C1 segment of cervical spinal cord (tissue), 14 donors: ENCODE data around the gene SPATA21.
"Not testable (repeated sequence)": the region's sequence is repeated elsewhere in the genome, so short reads cannot be mapped to it uniquely, and the experiment has no call there.

Experiments used
- DNase-seq, 14 donors: peaks; one replicate each; lab custom pipeline; 2025; lab: John Stamatoyannopoulos, UW

The SPATA21 gene, protein sequence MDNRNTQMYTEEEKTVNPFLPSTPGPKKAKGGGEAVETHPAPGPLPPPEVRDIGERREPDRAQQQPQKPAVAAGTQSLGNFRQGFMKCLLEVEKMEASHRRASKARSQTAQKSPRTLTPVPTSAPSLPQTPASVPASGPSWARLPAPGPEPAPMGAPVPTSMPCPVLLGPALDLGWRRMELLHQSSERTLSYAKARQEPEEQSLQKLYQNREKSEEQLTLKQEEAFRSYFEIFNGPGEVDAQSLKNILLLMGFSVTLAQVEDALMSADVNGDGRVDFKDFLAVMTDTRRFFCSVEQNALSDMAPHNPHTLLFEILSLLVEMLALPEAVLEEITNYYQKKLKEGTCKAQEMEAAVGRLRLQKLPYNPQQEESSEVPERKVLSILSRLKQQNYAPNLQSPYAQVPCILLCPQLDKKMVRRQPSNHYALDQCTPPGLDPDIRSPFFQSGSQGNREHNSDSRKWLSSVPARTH

DNA sequence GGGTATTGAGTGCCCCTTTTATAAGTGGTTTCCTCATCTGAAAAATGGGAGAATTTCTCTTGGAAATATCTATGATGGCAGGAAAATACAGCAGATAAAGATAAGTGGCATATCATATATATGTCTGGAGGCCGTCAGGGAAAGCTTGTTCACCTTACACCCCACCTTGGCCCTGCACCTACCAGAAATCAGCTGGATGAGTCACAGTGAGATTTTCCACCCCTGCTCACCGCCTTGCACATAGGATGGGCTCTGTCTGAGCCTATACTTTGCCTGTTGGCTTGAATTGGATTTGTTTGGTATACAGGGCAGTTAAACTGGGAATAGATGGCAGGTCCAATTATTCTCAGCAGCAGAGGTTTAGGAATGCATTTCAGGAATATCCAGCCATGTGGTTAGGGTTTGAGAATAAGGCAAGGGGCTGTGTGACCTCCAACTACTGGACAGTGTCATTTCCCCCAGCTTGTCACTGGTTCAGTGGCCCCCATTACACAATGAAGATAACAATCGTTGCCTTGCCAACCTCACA, at the start of gene SPATA21:
Gene SPATA21, minus strand, starts transcription at position 479 of the 529 bp plus-strand sequence. CDS start 6,053 bp downstream, outside the sequence.
- no peak for DNase-seq

DNA sequence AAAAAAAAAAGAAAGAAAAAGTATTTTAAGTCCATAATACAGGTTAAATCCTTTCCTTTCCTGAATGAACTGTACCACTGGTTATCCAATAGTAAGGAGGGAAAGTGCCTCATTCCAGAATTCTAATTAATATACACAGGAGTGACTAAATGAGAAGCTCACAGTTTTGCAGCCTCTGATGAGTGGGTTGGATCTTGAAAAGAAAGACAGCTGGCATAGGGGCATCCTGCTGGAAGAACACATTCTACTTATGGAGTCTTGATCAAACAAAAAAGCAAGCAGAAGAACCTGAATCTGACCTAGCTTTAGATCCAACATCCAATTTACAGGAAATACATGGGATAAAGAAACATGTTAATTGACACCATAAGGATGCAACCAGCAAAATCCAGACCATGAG, 49.8 kb upstream of the SPATA21 start:
- DNase-seq: not testable (repeated sequence)

DNA sequence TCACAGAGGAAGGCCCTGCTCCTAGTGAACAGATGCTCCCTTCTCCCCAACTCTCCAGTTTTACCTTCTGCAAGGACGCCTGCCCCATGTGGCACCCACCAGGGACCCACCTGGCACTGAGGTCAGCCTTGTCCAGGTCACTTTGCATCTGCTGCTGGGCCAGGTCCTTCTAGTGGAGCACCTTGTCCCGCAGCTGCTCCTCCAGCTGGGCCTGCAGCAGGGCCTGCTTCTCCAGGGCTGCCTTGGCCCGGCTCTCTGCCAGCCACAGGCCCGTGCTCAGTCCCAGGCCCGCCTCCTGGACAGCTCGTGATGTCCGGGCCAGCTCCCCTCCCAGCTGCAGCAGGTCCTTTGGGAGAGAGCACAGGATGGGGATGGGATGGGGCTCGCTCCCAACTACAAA, 49.1 kb upstream of the SPATA21 start:
- not testable (repeated sequence) for DNase-seq

DNA sequence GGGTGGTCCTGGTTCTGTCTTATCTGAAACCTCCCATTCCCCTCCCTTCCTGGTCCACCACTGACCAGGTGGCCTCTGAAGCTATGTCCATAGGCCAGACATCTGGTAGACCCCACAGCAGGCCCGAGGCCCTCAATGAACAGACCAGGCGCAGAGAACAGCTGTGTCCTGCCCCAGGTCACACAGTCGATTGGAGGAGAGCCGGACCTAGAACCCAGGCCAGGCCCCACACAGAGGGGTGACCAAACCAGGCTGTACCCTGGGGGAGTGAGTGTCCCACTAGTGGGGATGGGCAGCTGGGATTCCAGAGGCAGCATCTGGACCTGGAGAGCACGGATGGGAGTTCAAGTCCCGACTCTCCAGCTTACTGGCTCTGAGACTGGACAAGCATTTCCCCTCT, 47.7 kb upstream of the SPATA21 start:
- no peak for DNase-seq

DNA sequence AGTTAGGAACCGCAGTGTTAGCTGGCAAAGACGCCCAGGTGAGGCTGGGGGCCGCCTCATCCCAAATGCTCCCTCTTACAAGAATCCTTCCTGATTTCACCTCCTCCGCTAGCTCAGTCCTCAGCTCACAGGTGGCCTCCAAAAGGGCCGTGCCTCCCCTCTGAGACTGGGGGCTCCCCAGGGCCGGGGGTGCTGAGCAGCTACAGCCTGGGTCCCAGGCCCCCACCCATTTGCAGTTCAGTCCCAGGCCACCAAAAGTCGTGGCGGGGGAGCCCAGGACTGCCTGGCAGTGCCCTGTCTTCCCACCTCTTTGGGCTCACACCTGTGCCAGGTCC, 47.2 kb upstream of the SPATA21 start:
- no peak for DNase-seq

DNA sequence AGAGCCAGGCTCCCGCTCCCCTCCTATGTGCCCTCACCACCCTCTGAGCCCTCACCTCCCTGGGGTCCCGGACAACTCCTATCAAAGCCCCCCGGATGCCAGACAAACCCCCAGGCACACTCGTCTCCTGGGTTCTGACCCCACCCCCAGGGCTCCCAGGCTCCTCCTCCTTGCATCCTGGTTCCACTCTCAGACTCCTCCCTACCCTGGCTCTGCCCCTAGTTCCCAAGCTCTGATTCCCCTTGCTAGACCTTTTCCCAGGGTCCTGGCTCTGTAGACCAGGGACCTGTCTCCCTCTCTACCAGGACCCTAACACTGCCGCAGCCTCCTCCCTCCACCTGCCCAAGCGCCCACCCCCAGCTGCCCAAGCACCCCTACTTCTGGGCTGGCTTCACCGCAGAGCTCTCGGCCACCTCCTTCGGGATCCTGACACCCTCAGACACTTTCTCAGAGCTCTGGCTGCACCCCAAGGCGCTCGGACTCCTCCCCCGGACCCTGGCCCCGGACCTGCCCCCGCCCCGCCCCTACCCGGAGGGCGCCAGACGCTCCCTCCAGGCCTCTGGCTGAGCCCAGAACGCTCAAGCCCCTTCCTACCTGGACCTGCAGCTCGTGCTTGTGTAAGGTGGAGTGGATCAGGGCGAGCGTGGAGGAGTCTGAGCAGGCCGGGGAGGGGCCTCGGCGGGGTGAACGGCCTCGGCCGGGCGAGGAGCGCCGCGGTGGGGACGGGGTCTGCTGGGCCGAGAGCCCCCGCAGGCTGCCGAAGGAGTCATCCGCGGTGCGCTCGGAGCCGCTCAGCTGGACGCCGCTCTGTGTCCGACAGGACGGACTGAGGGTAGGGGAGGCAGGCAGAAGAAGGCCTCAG, 46.6 kb upstream of the SPATA21 start:
- not testable (repeated sequence) for DNase-seq

DNA sequence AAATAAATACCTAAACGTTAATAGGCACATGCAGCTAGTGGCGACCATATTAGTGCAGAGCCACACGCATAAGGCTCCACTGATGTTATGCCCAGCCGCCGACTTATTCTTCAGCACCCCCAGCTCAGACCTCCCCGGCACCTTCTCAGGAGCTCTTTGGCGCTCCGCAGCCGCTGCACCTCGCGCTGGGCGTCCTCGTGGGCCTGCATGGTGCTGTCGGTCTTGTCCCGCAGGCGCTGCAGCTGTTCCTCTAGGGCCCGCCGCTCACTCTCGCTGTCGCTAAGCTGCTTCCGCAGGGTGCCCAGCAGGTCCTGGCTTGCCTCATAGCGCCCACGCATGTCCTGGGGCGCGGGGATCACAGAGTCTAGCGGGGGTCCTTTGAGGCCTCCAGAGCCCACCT, 45.9 kb upstream of the SPATA21 start:
- DNase-seq: not testable (repeated sequence)

DNA sequence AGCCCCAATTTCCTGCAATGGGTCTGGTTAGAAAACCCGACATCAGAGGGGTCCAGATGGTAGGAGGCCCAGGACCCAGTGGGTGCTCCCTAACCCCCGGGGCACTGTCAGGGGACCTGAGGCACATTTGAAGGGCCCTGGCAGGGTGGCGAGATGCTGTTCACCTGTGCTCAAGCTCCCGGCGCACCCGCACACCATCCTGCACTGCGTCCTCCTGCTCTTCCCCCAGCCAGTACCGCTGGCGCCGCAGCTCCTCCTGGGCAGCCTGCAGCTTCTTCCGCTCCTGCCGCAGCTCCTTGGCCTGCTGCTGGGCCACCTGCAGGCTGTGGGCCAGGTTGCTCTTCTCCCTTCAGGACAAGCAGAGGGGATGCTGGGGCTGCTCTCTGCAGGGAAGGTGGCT, 40.9 kb upstream of the SPATA21 start:
- no peak for DNase-seq

DNA sequence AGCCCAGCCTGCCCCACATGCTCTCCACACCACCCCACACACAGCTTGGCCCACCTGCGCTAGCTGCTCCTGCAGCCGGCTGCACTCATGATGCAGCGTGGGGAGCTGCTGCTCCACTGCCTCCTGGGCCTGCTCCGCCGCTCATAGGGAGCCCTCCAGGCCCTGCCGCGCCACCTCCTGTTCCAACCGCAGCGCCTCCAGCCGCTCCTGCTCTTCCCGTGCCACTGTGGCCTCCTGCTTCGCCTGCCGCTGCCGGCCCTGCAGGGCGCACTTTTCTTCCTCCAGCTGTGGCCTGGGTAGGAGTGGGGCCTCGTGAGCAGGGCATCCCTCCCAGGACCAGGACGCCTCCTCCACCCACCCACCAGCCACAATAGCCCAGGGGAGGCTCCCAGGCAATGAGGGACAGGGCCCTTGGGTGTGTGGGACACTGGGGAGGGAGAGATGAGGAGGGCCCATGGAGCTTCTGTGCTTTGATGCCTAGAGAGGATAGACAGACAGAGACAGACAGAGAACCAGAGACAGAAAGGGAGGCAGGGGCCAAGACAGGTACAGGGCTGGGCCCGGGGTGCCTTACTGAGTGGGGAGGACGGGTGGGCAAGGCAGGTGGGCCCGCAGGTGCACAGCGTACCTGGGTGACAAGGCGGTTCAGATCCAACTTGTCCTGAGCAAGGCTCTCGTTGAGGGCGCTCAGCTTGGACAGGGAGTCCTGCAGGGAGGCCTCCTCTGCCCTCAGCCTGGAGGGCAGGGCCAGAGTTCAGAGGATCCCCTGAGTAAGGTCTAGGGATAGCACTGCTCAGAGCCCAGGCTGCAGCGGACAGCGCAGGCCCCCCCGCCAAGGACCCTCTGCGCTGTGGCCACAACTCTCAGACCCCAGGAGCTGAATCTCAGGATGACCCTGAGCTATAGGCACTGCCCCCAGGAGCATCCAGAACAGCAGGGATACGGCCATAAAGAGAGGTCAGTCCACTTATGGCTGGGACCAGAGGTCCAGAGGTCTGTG, 38.8 kb upstream of the SPATA21 start:
- DNase-seq: not testable (repeated sequence)

DNA sequence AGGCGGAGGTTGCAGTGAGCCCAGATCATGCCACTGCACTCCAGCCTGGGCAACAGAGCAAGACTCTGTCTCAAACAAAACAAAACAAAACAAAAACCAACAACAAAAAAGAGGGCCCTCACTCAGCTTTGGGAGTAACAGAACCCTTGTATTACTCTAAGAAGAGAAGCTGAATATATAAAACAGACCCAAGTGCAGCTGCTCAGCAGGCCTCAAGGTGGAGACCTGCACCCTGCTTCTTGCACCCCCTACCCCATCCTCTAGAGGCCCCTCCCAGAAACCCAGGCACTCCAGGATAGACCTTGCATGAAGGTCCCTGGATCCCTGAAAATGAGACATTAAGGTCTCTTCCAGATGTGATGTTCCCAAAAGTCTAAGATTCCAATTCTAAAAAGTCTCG, 37.7 kb upstream of the SPATA21 start:
- not testable (repeated sequence) for DNase-seq

DNA sequence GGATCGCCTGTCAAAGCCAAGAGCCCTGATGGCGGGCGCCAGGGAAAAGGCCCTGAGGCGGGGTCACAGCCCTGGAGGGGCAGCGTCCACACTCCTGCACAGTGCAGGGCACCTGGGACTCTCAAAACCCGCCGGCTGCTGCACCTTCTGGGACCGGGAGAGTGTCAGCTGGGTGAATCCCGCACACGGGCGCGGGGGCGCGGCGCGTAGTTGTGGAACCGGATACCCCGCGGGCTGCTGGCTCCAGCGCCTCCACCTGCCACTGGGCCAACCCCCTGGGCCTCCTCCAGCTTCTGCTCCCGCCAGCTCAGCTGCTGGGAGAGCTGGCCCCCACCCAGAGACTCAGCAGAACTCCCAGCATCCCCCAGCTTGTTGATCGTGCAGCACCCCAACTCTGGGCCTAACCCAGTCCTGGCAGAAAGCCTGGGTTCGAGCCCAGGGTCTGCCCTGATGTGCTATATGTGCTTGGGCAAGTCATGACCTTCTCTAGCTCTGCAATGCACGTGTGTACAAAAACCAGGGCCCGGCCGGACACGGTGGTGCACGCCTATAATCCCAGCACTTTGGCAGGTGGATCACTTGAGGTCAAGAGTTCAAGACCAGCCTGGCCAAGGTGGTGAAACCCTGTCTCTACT, 37.1 kb upstream of the SPATA21 start:
- DNase-seq: no peak

DNA sequence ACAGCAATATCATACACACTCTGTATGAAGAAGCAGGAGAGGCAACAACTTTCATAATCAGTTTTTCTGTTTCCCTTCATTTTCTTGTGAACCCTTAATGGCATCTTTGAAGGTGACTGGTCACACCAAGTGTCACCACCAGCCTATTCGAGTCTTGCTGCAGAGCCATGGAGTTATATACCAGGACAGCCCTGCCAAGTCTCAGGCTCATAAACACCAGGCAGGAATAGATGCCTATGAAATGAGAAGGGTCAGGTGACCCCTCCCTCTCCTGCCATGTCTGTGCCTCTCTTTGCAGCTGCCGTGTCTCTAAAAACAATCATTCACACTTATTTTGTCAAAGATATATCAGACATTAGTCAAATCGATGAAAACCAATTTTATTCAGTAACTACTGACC, 31.3 kb upstream of the SPATA21 start:
- no peak for DNase-seq

DNA sequence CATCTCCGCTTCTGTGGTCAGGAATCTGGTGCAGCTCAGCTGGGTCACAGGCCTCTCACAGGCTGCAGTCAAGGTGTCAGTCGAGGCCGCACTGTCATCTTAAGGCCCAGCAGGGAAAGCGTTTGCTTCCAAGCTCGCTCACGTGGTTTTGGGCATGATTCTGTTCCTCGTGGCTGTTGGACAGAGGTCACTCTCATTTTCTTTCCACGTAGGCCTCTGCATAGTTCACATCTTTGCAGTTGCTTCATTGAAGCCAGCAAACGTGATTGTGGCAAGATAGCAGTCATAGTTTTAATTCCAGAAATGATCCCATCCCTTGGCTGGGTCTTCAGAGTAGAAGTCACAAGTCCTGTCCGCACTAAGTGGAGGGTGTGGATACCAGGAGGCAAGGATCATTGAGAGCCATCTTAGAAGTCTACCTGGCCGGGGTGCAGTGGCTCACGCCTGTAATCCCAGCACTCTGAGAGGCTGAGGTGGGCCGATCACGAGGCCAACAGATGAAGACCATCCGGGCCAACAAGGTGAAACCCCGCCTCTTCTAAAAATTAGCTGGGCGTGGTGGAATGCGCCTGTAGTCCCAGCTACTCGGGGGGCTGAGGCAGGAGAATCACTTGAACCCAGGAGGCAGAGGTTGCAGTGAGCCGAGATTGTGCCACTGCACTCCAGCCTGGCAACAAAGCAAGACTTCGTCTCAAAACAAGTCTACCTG, 27.8 kb upstream of the SPATA21 start:
- no peak for DNase-seq

DNA sequence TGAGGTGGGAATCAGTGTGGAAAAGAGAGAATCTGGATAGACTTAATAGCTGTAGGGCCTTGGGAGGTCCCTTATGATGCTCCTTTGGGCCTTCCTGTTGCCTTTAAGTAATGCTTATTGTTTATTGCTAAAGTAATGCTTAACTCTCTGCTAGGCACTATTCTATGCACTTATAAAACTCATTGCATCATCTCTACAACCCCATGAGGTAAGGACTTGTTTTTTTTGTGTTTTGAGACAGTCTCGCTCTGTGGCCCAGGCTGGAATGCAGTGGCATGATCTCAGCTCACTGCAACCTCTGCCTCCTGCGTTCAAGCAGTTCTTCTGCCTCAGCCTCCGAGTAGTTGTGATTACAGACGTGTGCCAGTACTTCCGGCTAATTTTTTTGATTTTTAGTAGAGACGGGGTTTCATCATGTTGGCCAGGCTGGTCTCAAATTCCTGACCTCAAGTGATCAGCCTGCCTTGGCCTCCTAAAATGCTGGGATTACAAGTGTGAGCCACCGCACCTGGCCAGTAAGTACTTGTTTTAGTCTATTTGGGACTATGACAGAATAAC, 25.6 kb upstream of the SPATA21 start:
- DNase-seq: no peak

DNA sequence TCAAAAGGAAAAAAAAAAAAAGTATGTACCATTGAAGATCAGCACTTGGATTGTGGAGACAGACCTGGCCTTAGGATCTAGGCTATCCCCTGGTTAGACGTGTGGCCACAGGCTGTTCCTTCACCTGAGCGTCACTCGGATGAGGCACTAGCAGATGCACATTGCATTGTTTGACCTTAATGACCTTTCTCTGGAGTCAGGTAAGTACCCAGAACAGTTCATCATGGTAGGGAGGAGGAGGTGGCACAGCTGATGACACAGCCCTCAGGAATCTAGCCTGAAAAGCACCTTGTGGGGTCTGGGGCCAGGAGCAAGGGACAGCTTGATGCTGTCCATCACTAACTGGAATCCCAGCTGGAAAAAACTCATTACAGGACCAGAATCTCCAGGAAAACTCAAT, 24.5 kb upstream of the SPATA21 start:
- DNase-seq: no peak

DNA sequence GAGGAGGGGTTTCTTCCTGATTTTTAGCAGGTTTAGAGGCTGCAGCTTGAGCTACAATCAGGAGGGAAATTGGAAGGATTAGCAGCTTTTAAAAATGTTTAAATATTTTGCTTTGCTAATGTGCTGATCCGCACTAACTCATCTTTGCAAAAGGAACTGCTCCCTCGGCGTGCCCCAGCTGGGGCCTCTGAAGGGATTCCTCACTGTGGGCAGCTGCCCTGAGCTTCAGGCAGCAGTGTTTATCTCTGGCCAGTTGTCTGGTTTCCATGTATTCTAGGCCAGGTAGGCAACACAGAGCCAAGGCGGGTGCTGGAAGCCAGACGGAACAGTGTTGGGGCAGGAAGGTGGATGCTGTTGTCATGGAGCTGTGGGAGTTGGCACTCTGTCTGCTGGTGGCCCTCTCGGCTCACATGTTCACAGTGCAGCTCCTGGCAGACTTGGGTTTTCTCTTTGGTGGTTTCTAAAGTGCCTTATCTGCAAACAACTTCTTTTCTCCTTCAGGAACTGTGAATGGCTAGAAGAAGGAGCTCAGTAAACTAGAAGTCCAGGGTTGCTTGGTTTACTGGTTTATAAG, 22.2 kb upstream of the SPATA21 start:
- peak in 9 of 14 donors; percentile 4 to 57 (median 31) for DNase-seq

DNA sequence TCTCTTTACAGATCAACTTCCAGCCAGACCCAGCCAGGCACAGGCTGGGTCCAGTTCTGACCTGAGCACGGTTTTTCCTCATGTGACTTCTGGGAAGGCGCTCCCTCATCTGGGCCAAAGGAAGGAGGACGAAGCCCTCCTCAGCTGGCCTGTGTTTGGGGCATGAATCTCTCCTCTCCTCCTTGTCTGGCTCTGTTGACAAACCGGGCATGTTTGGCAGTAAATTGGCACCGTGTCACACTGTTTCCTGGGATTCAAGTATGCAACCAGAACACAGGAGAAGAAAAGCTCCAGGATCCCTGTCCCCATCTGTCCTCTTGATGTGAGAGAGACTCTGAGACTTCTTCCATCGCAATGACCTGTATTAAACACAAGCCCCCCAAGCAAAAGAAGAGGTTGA, 21.6 kb upstream of the SPATA21 start:
- peak in 11 of 14 donors; percentile 11 to 73 (median 38) for DNase-seq

DNA sequence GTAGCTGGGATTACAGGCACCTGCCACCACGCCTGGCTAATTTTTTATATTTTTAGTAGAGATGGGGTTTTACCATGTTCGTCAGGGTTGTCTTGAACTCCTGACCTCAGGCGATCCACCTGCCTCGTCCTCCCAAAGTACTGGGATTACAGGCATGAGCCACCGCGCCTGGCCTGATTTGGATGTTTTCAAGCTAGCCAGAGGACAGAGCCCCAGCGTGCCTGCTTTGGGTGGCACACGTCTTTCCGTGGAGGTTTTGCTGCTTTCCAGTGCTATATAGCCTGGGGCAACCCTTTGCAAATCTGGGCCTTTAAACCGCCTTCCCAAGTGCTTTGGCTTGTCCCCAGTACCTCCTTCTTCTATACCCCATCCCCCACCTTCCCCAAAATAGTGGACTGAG, 18.9 kb upstream of the SPATA21 start:
- not testable (repeated sequence) for DNase-seq

DNA sequence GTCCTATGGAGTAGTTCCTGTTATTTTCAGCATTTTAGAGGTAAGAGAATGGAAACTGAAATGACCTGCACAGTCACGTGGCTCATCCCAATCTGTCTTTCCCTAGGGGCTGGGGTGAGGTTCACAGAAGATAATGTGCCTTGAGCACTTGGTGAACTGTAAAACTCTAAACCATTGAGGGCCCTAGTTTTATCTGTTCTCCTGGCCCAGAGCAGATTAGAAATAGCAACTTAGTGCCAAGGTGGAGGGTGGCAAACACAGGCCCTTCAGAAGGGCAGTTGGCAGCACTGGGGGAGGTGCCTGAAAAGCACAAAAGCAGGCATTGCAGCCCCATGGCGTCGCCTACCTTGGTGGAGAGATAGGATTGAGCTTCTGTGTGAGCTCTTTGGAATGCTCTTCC, 17.7 kb upstream of the SPATA21 start:
- not testable (repeated sequence) for DNase-seq
